ENCODE data around the gene OR1L1.

The OR1L1 gene, protein sequence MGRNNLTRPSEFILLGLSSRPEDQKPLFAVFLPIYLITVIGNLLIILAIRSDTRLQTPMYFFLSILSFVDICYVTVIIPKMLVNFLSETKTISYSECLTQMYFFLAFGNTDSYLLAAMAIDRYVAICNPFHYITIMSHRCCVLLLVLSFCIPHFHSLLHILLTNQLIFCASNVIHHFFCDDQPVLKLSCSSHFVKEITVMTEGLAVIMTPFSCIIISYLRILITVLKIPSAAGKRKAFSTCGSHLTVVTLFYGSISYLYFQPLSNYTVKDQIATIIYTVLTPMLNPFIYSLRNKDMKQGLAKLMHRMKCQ

GRCh38 chr9:122661416-122661815, at the start of gene OR1L1:
Gene OR1L1, plus strand, starts transcription at chr9:122661716. Its CDS starts 0 bp downstream, at chr9:122661716.
- no peak for DNase-seq (ENCODE audit: low read depth)

- no peak for DNase-seq (ENCODE audit: low read depth)
Measured at GRCh38 chr9:122614362-122614761, 47.2 kb upstream of the OR1L1 start, which contains the start of gene OR1Q1. Gene OR1Q1, plus strand, starts transcription at chr9:122614738. Its CDS starts 0 bp downstream, at chr9:122614738.

- DNase-seq (ENCODE audit: low read depth), result no peak
Measured at GRCh38 chr9:122619996-122620395, 41.5 kb upstream of the OR1L1 start.

GRCh38 chr9:122642226-122642625, 19.3 kb upstream of the OR1L1 start:
- DNase-seq (ENCODE audit: low read depth), result no peak

DNA sequence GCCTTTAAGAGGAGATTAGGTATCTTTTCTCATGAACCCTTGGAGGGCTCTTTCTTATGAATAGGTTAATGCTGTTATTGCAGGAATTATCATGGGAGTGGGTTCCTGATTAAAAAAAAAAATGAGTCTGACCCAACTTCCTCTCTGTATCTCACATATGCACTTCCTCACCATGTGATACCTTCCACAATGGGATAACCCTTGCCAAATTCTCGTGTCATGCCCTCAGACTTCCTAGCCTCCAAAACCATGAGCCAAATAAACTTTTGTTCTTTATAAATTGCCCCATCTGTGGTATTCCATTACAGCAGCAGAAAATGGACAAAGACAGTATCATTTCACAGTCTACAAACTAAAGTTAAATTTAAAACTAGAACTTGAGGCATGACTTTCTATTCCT, 5.1 kb upstream of the OR1L1 start:
- no peak for DNase-seq (ENCODE audit: low read depth)

DNA sequence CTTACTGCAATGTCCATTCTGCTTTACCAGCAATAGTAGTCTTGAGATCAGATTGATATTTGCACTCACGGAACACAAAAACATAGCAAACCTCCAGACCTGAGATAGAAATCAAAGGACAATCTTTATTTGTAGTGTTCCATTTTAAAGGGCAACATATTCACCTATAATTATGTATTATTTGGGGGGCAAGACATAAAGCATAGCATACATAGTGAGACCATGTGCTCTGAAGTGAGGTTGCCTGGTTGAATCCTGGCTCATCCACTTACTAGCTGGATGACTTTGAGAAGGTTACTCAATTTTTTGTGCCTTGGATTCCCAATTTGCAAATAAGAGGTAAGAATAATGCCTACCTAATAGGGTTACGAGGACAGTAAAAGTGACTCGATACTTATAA, 4.0 kb upstream of the OR1L1 start, which contains the start of gene OR1B1:
OR1B1 (minus strand) TSS at position 101 of the 400 bp plus-strand sequence.
- DNase-seq (ENCODE audit: low read depth), result no peak

GRCh38 chr9:122672481-122672880, 11.0 kb downstream of the OR1L1 start:
- DNase-seq (ENCODE audit: low read depth), result no peak

DNA sequence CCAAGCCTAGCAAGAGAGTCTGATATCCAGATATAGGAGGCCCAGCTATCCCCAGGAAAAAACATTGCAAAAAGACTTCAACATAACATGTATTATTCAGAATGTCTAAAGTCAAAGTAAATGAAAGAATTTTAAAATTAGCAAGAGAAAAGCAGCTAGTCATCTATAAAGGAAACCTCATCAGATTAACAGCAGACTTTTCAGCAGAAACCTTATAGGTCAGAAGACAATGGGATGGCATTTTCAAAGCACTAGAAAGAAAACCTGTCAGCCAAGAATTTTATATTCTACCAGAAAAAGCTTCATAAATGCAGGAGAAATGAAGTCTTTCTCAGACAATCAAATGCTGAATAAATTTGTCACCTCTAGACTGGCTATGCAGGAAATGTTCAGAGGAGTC, 23.3 kb downstream of the OR1L1 start:
- no peak for DNase-seq (ENCODE audit: low read depth)

- no peak for DNase-seq (ENCODE audit: low read depth)
Measured at GRCh38 chr9:122695696-122696095, 34.2 kb downstream of the OR1L1 start.

All from non-pigmented ciliary epithelial cell (primary cell).